B cell (primary cell): ENCODE measurements around the gene MAP3K15.

Experiments
- CTCF ChIP-seq: fragments of 200-600 bp; IDR thresholded peaks from one replicate; pipeline ENCODE4 v1.8.0; 2022; ENCODE audit warnings: antibody characterized with exemption, mild to moderate bottlenecking
- EZH2 ChIP-seq: IDR thresholded peaks from 2 replicates; pipeline ENCODE4 v1.6.1; 2012; ENCODE audit warnings: borderline replicate concordance, low read depth, mild to moderate bottlenecking, moderate library complexity, low read length; ENCODE audit not compliant: insufficient read depth, poor library complexity, severe bottlenecking

- TF ChIP-seq CTCF (no peak), EZH2 (no peak)
Observed at GRCh38 chrX:19549838-19550237, 34.5 kb upstream of the MAP3K15 start.
